ENCODE measurements around the gene OR1M1.

- TF ChIP-seq CTCF (IDR thresholded peaks at IDR 0.05) (no peak), EZH2 (IDR thresholded peaks at IDR 0.05) (no peak)
These were observed 42.4 kb upstream of the OR1M1 start for GRCh38 chr19:9044449-9044848.

Data from neural progenitor cell (in vitro differentiated cells).